A549 treated with CpdA at 1 μM for 4 hours (cell line): Measurements from ENCODE around the gene PRELP. TPM values are rescaled to one million over a fixed set of nuclear protein-coding genes. Genes with fewer than 3 reads are reported as not detected.

Experiments used
- total RNA-seq: library from RNA; stranded (reverse); fragments of 200-300 nt; extraction: Qiagen RNA extraction; gene quantifications from 5 replicates; pipeline ENCODE4 v1.2.3, GENCODE V29; 2022; ENCODE audit warnings: low read depth

The PRELP gene
- total RNA-seq: 0.02 TPM in 1 of 5 replicates, not detected in the others

GRCh38 chr1:203475012-203475981 lies at the start of gene PRELP:
Gene PRELP (plus strand): TSS chr1:203475806. CDS start chr1:203483185, 7,379 bp downstream.

GRCh38 chr1:203493901-203494300 lies 18.3 kb downstream of the PRELP start, which contains the start of gene OPTC:
Gene OPTC (plus strand): TSS chr1:203494153. CDS start chr1:203496006, 1,853 bp downstream.

Other genes starting within 250 kb of the PRELP start
- not detected in 5 replicates for gene CHIT1, start 246.1 kb upstream of the PRELP start, total RNA-seq
- 10.2 to 12.7 TPM (median 12.3 TPM) in 5 replicates for gene BTG2, start 170.3 kb upstream of the PRELP start, total RNA-seq
- 0.01 to 0.05 TPM in 2 of 5 replicates, not detected in the others for gene FMOD, start 124.7 kb upstream of the PRELP start, total RNA-seq
- gene OPTC, start 18.3 kb downstream of the PRELP start, total RNA-seq: not detected in 5 replicates
- 10.3 to 15.8 TPM (median 13.6 TPM) in 5 replicates for gene ATP2B4, start 151.0 kb downstream of the PRELP start, total RNA-seq